HG03159 (cell line): ENCODE data around the gene PCDHGB5.
"Not testable (repeated sequence)": the region's sequence is repeated elsewhere in the genome, so short reads cannot be mapped to it uniquely, and the experiment has no call there.

Source experiments
- ATAC-seq: cut with Tn5 transposase; IDR thresholded peaks from one replicate; pipeline ENCODE4 v1.9.1; 2021; ENCODE audit warnings: mild to moderate bottlenecking, moderate library complexity; ENCODE audit not compliant: unreplicated experiment

Gene PCDHGB5

DNA sequence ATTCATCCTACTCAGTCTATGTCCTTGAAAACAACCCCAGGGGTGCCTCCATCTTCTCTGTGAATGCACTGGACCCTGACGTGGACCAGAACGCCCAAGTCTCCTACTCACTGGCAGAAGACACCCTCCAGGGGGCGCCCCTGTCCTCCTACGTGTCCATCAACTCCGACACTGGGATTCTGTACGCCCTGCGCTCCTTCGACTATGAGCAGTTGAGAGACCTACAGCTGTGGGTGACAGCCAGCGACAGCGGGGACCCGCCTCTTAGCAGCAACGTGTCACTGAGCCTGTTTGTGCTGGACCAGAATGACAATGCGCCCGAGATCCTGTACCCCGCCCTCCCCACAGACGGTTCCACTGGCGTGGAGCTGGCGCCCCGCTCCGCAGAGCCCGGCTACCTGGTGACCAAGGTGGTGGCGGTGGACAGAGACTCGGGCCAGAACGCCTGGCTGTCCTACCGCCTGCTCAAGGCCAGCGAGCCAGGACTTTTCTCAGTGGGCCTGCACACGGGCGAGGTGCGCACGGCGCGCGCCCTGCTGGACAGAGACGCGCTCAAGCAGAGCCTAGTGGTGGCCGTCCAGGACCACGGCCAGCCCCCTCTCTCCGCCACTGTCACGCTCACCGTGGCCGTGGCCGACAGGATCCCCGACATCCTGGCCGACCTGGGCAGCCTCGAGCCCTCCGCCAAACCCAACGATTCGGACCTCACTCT, 22.1 kb upstream of the PCDHGB5 start:
- ATAC-seq, result not testable (repeated sequence)

DNA sequence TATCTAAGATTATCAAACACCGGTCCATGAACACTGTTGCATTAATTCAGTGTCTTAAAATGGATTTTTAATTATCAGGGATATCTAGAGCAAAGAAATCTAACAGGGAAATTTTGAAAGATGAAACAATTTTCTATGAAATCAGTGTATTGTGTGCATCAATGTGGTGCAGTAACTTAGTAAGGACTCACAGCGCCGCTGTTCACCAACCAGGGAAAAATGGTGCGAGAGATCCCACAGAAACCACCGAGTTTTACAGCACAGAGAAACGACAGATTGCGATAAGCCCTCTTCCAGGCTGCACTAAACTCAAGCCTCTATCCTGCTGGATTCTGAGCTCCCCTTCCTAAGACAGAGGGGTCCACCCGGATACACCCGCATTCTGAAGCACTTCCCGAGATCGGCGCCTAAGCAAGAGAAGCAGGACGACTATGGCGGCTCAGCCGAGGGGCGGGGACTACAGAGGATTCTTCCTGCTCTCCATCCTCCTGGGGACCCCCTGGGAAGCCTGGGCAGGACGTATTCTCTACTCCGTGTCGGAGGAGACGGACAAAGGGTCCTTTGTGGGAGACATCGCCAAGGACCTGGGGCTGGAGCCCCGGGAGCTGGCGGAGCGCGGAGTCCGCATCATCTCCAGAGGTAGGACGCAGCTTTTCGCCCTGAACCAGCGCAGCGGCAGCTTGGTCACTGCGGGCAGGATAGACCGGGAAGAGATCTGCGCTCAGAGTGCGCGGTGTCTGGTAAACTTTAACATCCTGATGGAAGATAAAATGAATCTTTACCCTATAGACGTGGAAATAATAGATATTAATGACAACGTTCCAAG, 15.1 kb upstream of the PCDHGB5 start, which contains the start of gene PCDHGA7:
Gene PCDHGA7, plus strand, starts transcription at position 274 of the 826 bp plus-strand sequence. Its CDS starts 158 bp downstream, at position 432.
- ATAC-seq, result no peak

DNA sequence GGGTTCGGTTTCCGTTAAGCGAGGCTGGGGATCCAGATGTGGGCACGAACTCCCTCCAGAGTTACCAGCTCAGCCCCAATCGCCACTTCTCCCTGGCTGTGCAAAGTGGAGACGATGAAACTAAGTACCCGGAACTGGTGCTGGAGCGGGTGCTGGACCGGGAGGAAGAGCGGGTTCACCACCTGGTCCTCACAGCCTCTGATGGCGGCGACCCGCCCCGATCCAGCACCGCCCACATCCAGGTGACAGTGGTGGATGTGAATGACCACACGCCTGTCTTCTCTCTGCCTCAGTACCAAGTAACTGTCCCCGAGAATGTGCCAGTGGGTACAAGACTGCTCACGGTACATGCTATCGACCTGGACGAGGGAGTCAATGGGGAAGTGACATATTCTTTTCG, 14.4 kb upstream of the PCDHGB5 start:
- no peak for ATAC-seq

DNA sequence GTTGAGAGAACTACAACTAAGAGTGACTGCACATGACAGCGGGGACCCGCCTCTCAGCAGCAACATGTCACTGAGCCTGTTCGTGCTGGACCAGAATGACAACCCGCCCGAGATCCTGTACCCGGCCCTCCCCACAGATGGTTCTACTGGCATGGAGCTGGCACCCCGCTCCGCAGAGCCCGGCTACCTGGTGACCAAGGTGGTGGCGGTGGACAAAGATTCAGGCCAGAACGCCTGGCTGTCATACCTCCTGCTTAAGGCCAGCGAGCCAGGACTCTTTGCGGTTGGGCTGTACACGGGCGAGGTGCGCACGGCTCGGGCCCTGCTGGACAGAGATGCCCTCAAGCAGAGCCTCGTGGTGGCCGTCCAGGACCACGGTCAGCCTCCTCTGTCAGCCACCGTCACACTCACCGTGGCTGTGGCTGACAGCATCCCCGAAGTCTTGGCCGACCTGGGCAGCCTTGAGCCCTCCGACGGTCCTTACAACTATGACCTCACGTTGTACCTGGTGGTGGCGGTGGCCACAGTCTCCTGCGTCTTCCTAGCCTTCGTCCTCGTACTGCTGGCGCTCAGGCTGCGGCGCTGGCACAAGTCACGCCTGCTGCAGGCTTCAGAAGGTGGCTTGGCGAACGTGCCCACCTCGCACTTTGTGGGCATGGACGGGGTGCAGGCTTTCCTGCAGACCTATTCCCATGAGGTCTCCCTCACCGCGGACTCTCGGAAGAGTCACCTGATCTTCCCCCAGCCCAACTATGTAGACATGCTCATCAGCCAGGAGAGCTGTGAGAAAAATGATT, 13.1 kb upstream of the PCDHGB5 start:
- ATAC-seq, result no peak

DNA sequence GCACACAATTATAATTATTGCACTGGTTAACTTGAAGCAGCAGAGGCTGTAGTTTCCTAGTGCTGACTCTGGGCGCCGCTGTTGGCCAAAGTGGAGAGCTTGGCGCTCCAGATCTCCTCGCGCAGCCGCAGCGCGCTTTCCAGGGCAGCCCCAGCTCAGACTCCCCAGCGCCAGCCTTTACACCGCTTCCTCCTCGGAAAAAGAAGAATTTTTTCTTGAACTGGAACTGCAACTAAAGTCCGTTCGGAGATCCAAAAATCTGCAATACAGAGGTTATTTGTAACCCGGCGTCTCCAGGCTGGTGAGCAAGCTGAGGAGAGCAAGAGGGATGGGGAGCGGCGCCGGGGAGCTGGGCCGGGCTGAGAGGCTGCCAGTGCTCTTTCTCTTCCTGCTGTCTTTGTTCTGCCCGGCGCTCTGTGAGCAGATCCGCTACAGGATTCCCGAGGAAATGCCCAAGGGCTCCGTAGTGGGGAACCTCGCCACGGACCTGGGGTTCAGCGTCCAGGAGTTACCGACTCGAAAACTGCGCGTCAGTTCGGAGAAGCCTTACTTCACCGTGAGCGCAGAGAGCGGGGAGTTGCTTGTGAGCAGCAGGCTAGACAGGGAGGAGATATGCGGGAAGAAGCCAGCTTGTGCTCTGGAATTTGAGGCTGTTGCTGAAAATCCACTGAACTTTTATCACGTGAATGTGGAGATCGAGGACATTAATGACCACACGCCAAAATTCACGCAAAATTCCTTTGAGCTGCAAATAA, 10.0 kb upstream of the PCDHGB5 start, which contains the start of gene PCDHGB4:
Gene PCDHGB4, plus strand, starts transcription at position 142 of the 755 bp plus-strand sequence. Its CDS starts 187 bp downstream, at position 329.
- not testable (repeated sequence) for ATAC-seq

DNA sequence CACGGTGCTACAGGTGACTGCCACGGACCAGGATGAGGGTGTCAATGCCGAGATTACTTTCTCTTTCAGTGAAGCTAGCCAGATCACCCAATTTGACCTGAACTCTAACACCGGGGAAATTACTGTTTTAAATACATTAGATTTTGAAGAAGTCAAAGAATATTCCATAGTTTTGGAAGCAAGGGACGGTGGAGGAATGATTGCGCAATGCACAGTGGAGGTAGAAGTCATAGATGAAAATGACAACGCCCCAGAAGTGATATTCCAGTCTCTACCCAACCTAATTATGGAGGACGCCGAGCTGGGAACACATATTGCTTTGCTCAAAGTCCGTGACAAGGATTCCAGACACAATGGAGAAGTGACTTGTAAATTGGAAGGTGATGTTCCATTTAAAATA, 9.1 kb upstream of the PCDHGB5 start:
- ATAC-seq, result no peak

DNA sequence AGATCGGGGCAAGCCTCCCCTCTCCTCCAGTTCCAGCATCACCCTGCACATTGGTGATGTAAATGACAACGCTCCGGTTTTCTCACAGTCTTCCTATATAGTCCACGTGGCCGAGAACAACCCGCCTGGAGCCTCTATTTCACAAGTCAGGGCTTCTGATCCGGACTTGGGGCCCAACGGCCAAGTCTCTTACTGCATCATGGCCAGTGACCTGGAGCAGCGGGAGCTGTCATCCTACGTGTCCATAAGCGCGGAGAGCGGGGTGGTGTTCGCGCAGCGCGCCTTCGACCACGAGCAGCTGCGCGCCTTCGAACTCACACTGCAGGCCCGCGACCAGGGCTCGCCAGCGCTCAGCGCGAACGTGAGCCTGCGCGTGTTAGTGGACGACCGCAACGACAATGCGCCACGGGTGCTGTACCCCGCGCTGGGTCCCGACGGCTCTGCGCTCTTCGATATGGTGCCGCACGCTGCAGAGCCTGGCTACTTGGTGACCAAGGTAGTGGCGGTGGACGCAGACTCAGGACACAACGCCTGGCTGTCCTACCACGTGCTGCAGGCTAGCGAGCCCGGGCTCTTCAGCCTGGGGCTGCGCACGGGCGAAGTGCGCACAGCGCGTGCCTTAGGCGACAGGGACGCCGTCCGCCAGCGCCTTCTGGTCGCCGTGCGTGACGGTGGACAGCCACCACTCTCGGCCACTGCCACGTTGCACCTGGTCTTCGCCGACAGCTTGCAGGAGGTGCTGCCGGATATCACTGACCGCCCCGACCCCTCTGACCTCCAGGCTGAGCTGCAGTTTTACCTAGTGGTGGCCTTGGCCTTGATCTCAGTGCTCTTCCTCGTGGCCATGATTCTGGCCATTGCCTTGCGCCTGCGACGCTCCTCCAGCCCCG, 8.3 kb upstream of the PCDHGB5 start:
- ATAC-seq, result no peak

DNA sequence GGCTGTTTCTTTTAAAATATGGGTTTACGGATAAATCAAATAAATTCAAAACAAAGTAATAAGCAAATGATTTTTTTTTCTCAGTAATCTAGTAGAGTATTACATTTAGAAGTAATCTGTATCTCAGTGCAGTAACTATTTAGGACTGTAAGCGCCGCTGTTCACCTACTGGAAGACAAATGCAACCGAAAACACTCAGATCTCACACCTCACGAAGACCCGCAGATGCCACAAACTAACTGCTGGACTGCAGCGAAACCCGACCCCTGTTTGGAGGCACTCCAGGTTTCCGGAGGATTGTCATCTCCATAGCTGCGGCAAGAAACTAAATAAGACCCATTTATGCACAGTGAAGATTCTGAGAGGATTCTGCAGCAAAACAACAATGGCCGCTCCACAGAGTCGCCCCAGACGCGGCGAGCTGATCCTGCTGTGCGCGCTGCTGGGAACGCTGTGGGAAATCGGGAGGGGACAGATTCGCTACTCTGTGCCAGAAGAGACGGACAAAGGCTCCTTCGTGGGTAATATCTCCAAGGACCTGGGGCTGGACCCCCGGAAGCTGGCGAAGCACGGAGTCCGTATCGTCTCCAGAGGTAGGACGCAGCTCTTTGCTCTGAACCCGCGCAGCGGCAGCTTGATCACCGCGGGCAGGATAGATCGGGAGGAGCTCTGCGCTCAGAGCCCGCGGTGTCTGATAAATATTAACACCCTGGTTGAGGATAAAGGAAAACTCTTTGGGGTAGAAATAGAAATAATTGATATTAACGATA, 5.1 kb upstream of the PCDHGB5 start, which contains the start of gene PCDHGA8:
Gene PCDHGA8, plus strand, starts transcription at position 205 of the 770 bp plus-strand sequence. Its CDS starts 181 bp downstream, at position 386.
- ATAC-seq, result no peak

DNA sequence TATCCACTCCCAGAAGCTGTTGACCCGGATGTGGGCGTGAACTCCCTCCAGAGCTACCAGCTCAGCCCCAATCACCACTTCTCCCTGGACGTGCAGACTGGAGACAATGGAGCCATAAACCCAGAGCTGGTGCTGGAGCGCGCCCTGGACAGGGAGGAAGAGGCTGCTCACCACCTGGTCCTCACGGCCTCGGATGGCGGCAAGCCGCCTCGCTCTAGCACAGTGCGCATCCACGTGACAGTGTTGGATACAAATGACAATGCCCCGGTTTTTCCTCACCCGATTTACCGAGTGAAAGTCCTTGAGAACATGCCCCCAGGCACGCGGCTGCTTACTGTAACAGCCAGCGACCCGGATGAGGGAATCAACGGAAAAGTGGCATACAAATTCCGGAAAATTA, 4.5 kb upstream of the PCDHGB5 start:
- no peak for ATAC-seq

DNA sequence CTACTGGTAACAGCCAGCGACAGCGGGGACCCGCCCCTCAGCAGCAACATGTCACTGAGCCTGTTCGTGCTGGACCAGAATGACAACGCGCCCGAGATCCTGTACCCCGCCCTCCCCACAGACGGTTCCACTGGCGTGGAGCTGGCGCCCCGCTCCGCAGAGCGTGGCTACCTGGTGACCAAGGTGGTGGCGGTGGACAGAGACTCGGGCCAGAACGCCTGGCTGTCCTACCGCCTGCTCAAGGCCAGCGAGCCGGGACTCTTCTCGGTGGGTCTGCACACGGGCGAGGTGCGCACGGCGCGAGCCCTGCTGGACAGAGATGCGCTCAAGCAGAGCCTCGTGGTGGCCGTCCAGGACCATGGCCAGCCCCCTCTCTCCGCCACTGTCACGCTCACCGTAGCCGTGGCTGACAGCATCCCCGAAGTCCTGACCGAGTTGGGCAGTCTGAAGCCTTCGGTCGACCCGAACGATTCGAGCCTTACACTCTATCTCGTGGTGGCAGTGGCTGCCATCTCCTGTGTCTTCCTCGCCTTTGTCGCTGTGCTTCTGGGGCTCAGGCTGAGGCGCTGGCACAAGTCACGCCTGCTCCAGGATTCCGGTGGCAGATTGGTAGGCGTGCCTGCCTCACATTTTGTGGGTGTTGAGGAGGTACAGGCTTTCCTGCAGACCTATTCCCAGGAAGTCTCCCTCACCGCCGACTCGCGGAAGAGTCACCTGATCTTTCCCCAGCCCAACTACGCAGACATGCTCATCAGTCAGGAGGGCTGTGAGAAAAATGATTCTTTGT, 3.2 kb upstream of the PCDHGB5 start:
- not testable (repeated sequence) for ATAC-seq

DNA sequence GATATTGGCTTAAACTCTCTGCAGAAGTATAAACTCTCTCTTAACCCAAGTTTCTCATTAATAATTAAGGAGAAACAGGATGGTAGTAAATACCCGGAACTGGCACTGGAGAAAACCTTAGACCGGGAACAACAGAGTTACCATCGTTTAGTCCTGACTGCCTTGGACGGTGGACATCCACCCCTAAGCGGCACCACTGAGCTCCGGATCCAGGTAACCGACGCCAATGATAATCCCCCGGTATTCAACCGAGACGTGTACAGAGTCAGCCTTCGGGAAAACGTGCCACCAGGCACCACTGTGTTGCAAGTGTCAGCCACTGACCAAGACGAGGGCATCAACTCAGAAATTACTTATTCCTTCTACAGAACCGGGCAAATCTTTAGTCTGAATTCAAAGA, 861 bp downstream of the PCDHGB5 start:
- no peak for ATAC-seq

DNA sequence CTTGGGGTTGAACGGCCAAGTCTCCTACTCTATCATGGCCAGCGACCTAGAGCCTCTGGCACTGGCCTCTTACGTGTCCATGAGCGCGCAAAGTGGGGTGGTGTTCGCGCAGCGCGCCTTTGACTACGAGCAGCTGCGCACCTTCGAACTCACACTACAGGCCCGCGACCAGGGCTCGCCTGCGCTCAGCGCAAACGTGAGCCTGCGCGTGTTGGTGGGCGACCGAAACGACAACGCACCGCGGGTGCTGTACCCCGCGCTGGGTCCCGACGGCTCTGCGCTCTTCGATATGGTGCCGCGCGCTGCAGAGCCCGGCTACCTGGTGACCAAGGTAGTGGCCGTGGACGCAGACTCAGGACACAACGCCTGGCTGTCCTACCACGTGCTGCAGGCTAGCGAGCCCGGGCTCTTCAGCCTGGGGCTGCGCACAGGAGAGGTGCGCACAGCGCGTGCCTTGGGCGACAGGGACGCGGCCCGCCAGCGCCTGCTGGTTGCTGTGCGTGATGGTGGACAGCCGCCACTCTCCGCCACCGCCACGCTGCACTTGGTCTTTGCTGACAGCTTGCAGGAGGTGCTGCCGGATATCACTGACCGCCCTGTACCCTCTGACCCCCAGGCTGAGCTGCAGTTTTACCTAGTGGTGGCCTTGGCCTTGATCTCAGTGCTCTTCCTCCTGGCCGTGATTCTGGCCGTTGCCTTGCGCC, 2.0 kb downstream of the PCDHGB5 start:
- no peak for ATAC-seq

DNA sequence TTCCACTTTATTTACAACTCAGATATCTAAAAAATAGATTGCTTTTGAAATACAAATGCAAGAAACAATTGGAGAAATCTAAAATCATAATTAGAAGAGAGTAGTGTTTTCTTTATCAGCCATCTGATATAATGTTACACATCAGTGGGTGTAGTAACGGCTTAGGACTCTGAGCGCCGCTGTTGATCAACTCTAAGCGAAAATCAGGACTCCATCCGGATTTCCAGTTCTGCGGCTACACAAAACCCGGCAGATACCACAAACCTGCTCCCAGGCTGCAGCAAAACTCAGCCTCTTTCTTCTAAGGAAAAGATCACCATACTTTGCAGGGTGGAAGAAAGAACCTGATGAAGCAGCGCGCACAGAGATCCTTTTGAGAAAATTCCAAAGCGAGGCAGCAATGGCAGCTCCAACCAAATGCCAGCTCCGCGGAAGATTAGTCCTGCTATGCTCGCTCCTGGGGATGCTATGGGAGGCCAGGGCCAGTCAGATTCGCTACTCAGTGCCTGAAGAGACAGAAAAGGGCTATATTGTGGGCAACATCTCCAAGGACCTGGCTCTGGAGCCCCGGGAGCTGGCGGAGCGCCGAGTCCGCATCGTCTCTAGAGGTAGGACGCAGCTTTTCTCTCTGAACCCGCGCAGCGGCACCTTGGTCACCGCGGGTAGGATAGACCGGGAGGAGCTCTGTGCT, 5.0 kb downstream of the PCDHGB5 start, which contains the start of gene PCDHGA9:
Gene PCDHGA9, plus strand, starts transcription at position 226 of the 691 bp plus-strand sequence. Its CDS starts 175 bp downstream, at position 401.
- no peak for ATAC-seq

DNA sequence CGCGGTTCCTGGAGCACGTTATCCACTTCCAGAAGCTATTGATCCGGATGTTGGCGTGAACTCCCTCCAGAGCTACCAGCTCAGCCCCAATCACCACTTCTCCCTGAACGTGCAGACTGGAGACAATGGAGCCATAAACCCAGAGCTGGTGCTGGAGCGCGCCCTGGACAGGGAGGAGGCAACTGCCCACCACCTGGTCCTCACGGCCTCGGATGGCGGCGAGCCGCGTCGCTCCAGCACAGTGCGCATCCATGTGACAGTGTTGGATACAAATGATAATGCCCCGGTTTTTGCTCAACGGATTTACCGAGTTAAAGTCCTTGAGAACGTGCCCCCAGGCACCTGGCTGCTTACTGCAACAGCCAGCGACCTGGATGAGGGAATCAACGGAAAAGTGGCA, 5.6 kb downstream of the PCDHGB5 start:
- no peak for ATAC-seq

DNA sequence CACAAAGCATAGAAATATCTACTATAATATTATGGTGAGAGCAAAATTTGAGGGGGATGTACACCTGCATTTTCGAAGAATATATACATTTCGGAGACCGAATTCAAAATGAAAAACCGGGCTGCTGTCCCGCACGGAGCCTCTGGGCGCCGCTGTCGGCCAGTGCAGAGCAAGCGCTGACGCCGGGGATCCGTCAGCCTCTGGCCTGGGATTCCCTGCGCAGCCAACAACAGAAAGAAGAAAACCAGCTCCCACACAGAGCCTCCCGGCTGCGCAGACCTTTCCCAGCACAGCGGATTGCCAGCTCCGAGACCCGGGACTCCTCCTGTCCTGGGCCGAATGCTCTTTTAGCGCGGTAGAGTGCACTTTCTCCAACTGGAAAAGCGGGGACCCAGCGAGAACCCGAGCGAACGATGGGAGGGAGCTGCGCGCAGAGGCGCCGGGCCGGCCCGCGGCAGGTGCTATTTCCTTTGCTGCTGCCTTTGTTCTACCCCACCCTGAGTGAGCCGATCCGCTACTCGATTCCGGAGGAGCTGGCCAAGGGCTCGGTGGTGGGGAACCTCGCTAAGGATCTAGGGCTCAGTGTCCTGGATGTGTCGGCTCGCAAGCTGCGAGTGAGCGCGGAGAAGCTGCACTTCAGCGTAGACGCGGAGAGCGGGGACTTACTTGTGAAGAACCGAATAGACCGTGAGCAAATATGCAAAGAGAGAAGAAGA, 10.2 kb downstream of the PCDHGB5 start, which contains the start of gene PCDHGB6:
Gene PCDHGB6, plus strand, starts transcription at position 232 of the 716 bp plus-strand sequence. Its CDS starts 182 bp downstream, at position 414.
- not testable (repeated sequence) for ATAC-seq
